Parathyroid adenoma (tissue), 2 donors: ENCODE results near the gene KANTR.
A peak's percentile ranks its signal among the peaks of the same experiment; 100 is the strongest.

Experiments
- H2AFZ ChIP-seq: fragments of 300-600 bp; sonication (generic); one replicate; pipeline ENCODE4 v1.7.0; 2017; ENCODE audit warnings: antibody characterized with exemption, mild to moderate bottlenecking
- H3K27ac ChIP-seq: fragments of 300-600 bp; sonication (generic); one replicate; pipeline ENCODE4 v1.7.0; 2017
- H3K27me3 ChIP-seq: fragments of 300-600 bp; sonication (generic); one replicate; pipeline ENCODE4 v1.7.0; 2017; ENCODE audit warnings: low read length; ENCODE audit not compliant: control insufficient read depth, insufficient read depth
- H3K36me3 ChIP-seq: fragments of 300-600 bp; sonication (generic); one replicate; pipeline ENCODE4 v1.7.0; 2017; ENCODE audit warnings: low read length; ENCODE audit not compliant: control insufficient read depth, insufficient read depth
- H3K4me1 ChIP-seq: fragments of 300-600 bp; sonication (generic); one replicate; pipeline ENCODE4 v1.7.0; 2017; ENCODE audit warnings: control low read depth
- H3K4me2 ChIP-seq: fragments of 300-600 bp; sonication (generic); one replicate; pipeline ENCODE4 v1.7.0; 2017; ENCODE audit warnings: low read length
- H3K4me3 ChIP-seq: fragments of 300-600 bp; sonication (generic); one replicate; pipeline ENCODE4 v1.7.0; 2017; ENCODE audit warnings: low read depth, low read length
- H3K79me2 ChIP-seq: fragments of 300-600 bp; sonication (generic); one replicate; pipeline ENCODE4 v1.7.0; 2017; ENCODE audit warnings: control low read depth
- H3K9ac ChIP-seq: fragments of 300-600 bp; sonication (generic); one replicate; pipeline ENCODE4 v1.7.0; 2017; ENCODE audit warnings: mild to moderate bottlenecking
- H3K9me3 ChIP-seq: fragments of 300-600 bp; sonication (generic); one replicate; pipeline ENCODE4 v1.7.0; 2017; ENCODE audit warnings: low read length; ENCODE audit not compliant: control insufficient read depth
- TF ChIP-seq, protein P1 (sequence below): fragments of 300-600 bp; sonication (generic); IDR thresholded peaks from one replicate; pipeline ENCODE4 v1.7.0; 2017; ENCODE audit warnings: antibody characterized with exemption, mild to moderate bottlenecking
- donor health status: primary hyperparathyroidism.

The KANTR gene

DNA sequence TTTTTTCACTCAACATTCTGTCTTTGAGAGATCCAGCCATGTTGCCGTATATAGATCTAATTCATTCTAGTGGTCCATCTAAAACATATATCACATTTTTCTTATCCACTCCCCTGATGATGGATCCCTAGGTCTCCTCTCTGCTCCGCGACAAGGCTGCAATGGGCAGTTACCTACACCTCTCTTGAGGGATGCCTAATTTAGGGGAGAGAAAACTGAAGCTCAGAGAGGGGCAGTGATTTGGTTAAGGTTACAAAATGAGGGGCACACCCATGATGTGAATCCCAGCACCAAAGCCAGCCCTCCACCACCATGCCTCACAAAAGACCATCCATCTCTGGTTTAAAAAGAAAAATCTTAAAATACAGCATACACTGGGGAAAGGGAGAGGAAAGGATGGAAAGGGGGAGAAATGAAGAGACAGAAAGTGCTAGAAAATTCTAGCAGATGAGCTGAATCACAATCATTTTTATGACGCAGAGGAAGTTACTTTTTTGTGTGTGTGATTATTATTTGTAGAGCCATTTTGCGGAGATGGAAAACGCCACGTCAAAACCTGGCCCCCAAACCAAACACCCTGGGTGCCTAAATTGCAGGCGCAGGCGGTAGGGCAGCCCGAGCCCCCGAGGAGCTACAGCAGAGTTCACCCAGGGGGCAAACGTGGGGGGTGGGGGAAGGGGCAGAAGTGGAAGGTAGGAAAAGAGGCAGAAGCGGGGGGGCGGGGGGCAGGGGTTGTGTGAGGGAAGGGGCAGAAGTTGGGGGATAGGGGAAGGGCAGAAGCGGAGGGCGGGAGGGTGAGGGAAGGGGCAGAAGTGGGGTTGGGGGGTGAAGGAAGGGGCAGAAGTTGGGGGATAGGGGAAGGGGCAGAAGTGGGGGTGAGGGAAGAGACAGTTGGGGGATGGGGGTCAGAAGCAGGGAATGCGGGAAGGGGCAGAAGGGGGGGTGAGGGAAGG is 13.0 kb upstream of the KANTR start:
- H3K4me2 ChIP-seq, result no peak overlapping the region
- H3K9me3 ChIP-seq, result no peaks in the 10 kb centered on the region
- H3K4me1 ChIP-seq, result peaks cover 3% of the 10 kb centered on the region
- no peaks in the 10 kb centered on the region for H3K36me3 ChIP-seq
- H3K27me3 ChIP-seq, result no peaks in the 10 kb centered on the region
- H3K79me2 ChIP-seq, result peaks cover 2% of the 10 kb centered on the region
- H2AFZ ChIP-seq, result peak overlapping the region; percentile 68
- no peak overlapping the region for H3K4me3 ChIP-seq
- TF ChIP-seq, protein P1, sequence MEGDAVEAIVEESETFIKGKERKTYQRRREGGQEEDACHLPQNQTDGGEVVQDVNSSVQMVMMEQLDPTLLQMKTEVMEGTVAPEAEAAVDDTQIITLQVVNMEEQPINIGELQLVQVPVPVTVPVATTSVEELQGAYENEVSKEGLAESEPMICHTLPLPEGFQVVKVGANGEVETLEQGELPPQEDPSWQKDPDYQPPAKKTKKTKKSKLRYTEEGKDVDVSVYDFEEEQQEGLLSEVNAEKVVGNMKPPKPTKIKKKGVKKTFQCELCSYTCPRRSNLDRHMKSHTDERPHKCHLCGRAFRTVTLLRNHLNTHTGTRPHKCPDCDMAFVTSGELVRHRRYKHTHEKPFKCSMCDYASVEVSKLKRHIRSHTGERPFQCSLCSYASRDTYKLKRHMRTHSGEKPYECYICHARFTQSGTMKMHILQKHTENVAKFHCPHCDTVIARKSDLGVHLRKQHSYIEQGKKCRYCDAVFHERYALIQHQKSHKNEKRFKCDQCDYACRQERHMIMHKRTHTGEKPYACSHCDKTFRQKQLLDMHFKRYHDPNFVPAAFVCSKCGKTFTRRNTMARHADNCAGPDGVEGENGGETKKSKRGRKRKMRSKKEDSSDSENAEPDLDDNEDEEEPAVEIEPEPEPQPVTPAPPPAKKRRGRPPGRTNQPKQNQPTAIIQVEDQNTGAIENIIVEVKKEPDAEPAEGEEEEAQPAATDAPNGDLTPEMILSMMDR, result no peak
- H3K27ac ChIP-seq, result peak overlapping the region; percentile 63
- H3K9ac ChIP-seq, result no peak overlapping the region

DNA sequence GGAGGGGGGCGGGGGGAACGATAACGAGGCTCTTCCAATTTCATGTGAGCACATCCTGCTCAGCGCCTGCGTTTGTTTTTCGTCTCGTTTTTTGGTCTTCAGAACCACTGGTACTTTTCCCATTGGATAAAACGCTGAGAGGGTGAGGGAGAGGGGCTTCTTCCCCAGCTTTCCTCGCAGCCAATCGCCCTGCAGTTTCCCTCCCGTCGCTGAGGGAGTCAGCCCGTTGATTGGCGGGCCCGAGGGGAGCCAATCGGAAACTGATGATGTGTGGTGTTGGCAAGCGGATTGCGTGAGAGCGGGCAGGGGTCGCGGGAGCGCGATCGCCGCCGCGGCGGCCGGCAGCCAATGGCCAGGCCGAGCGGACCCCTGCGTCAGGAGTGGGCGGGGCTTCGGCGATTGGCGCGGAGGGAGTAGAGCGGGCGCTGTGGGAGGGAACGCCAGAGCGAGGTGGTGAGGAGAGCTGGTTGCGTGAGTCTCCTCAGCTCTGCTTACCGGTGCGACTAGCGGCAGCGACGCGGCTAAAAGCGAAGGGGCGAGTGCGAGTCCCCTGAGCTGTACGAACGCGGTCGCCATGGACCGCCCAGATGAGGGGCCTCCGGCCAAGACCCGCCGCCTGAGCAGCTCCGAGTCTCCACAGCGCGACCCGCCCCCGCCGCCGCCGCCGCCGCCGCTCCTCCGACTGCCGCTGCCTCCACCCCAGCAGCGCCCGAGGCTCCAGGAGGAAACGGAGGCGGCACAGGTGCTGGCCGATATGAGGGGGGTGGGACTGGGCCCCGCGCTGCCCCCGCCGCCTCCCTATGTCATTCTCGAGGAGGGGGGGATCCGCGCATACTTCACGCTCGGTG is 11.8 kb upstream of the KANTR start, which contains the start of gene TSPYL2:
TSS of gene TSPYL2 (plus strand) at position 443 of the 848 bp plus-strand sequence. CDS start at position 575, 132 bp downstream.
- peak within 1 kb of the TSS; percentile 42 for H2AFZ ChIP-seq
- H3K9ac ChIP-seq, result peak within 1 kb of the TSS; percentile 91
- no peaks in the 10 kb centered on the region for H3K9me3 ChIP-seq
- peak within 1 kb of the TSS; percentile 79 for H3K4me2 ChIP-seq
- peak within 1 kb of the TSS; percentile 93 for H3K27ac ChIP-seq
- H3K79me2 ChIP-seq, result peaks cover 2% of the 10 kb centered on the region
- no peaks in the 10 kb centered on the region for H3K36me3 ChIP-seq
- H3K4me3 ChIP-seq, result peak within 1 kb of the TSS; percentile 73
- no peaks in the 10 kb centered on the region for H3K27me3 ChIP-seq
- TF ChIP-seq, protein P1, result no peak
- peaks cover 6% of the 10 kb centered on the region for H3K4me1 ChIP-seq

DNA sequence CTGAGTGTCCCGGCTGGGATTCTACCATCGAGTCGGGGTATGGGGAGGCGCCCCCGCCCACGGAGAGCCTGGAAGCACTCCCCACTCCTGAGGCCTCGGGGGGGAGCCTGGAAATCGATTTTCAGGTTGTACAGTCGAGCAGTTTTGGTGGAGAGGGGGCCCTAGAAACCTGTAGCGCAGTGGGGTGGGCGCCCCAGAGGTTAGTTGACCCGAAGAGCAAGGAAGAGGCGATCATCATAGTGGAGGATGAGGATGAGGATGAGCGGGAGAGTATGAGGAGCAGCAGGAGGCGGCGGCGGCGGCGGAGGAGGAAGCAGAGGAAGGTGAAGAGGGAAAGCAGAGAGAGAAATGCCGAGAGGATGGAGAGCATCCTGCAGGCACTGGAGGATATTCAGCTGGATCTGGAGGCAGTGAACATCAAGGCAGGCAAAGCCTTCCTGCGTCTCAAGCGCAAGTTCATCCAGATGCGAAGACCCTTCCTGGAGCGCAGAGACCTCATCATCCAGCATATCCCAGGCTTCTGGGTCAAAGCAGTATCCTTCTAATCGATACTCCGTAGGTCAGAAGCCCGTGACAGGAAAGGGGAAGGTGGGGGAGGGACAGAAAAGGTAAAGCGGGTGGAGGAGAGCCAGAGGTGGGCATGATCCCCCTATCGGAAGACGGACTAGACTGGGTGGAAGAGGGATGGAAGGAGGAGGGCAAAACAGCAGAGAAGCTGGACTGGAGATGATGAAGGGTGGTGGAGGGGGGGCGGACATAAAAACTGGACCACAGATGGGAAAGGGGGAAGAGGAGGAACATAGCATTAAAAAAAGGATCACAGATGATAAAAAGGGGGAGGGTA is 10.9 kb upstream of the KANTR start:
- H3K36me3 ChIP-seq, result no peaks in the 10 kb centered on the region
- TF ChIP-seq, protein P1, result no peak
- peak overlapping the region; percentile 91 for H3K9ac ChIP-seq
- peak overlapping the region; percentile 42 for H2AFZ ChIP-seq
- peak overlapping the region; percentile 93 for H3K27ac ChIP-seq
- H3K9me3 ChIP-seq, result no peaks in the 10 kb centered on the region
- peaks cover 7% of the 10 kb centered on the region for H3K4me1 ChIP-seq
- H3K4me3 ChIP-seq, result peak overlapping the region; percentile 73
- peak overlapping the region; percentile 79 for H3K4me2 ChIP-seq
- H3K27me3 ChIP-seq, result no peaks in the 10 kb centered on the region
- H3K79me2 ChIP-seq, result peaks cover 2% of the 10 kb centered on the region

DNA sequence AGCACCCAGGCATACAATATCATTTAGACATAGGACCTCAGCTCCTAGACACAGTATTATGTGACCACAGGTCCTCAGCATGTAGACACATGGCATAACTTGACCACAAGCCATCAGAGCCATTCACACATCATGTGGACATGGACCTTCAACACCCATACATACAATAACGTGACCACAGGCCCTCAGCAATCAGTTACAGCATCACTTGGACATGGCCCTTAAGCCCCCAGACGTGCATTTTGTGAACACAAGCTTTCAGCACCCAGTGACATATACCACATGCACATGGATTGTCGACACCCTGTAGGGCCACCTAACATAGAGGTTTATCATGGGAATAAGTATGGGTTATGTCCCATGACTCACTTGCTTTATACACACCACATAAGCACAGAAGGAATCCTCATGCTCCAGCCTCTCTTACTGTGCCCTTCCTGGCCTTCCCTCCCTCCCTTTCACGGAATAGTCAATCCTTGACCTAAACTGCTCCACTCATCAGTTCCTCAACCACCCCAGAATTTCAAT is 9.8 kb upstream of the KANTR start:
- no peaks in the 10 kb centered on the region for H3K36me3 ChIP-seq
- H3K4me2 ChIP-seq, result no peak overlapping the region
- H3K4me3 ChIP-seq, result no peak overlapping the region
- H3K9me3 ChIP-seq, result no peaks in the 10 kb centered on the region
- H3K79me2 ChIP-seq, result peaks cover 2% of the 10 kb centered on the region
- H3K27me3 ChIP-seq, result no peaks in the 10 kb centered on the region
- no peak overlapping the region for H3K9ac ChIP-seq
- no peak overlapping the region for H2AFZ ChIP-seq
- no peak overlapping the region for H3K27ac ChIP-seq
- H3K4me1 ChIP-seq, result peaks cover 10% of the 10 kb centered on the region
- TF ChIP-seq, protein P1, result no peak
